ENCODE results near the gene ARSB. TPM values are rescaled to one million over a fixed set of nuclear protein-coding genes. Genes with fewer than 3 reads are reported as not detected.

ARSB gene
- total and polyA plus RNA-seq, 9 of the 15 experiments (the other 6 are each of a cell fraction or from before 2014, with no cell fraction given) = 0.52 to 4.6 (median 2.4) TPM

- POLR2A ChIA-PET = interaction anchor here (0.6 to 0.9 kb wide), 2 partner anchors 9 to 23 kb away, joined by 3 read pairs; no protein-coding TSS in a partner anchor
- H3K4me1 ChIP-seq (replicated peaks in 1 of 2; ENCODE audit: control insufficient read depth in 2 of 2, insufficient read depth in 2 of 2, low read length in 2 of 2) = no peaks in the 10 kb centered on the region
- intact Hi-C loops (cut with micrococcal nuclease) = loop anchor here (10.0 kb wide), 3 partner anchors 327 to 637 kb away; no protein-coding TSS in a partner anchor
These were observed 23.4 kb downstream of the ARSB start for GRCh38 chr5:78961743-78962142.

More at GRCh38 chr5:78961743-78962142, 23.4 kb downstream of the ARSB start:
- Histone ChIP-seq H3K79me2 (ENCODE audit: control insufficient read depth, insufficient read depth, low read length) (no peaks in the 10 kb centered on the region), H2AFZ (ENCODE audit: low read depth, low read length) (no peak overlapping the region), H3K36me3 (ENCODE audit: control insufficient read depth, insufficient read depth, low read length) (no peaks in the 10 kb centered on the region), H3K27ac (ENCODE audit: extremely low read depth, low read depth, low read length) (no peak overlapping the region), H3K9ac (ENCODE audit: insufficient read depth in 1 of 2, low read depth in 2 of 2, low read length in 2 of 2) (no peak overlapping the region), H4K20me1 (replicated peaks; ENCODE audit: control insufficient read depth, insufficient read depth, low read length) (no peaks in the 10 kb centered on the region), H3K9me1 (ENCODE audit: control insufficient read depth, insufficient read depth, low read length) (no peaks in the 10 kb centered on the region), H3K4me2 (ENCODE audit: insufficient read depth, low read length) (no peak overlapping the region), H3K4me3 (no peak overlapping the region), H3K9me3 (replicated peaks; ENCODE audit: control insufficient read depth, insufficient read depth, low read depth, low read length) (no peaks in the 10 kb centered on the region), H3K27me3 (ENCODE audit: control insufficient read depth in 2 of 2, insufficient read depth in 2 of 2, low read length in 2 of 2) (no peaks in the 10 kb centered on the region)
- CTCF ChIA-PET (ENCODE audit: low intra/inter-chr PET ratio) = no interaction called here
- TF ChIP-seq ZNF512 (tag; IDR thresholded peaks at IDR 0.05) (no peak), ASH1L (IDR thresholded peaks at IDR 0.05; ENCODE audit: borderline replicate concordance, low read depth, partially characterized antibody) (no peak), E2F3 (CRISPR knock-in tag; IDR thresholded peaks at IDR 0.05) (no peak), BHLHE40 (IDR thresholded peaks at IDR 0.05; ENCODE audit: low read length) (no peak), PREB (CRISPR knock-in tag; IDR thresholded peaks at IDR 0.05) (no peak)
- TF ChIP-seq, protein P1, sequence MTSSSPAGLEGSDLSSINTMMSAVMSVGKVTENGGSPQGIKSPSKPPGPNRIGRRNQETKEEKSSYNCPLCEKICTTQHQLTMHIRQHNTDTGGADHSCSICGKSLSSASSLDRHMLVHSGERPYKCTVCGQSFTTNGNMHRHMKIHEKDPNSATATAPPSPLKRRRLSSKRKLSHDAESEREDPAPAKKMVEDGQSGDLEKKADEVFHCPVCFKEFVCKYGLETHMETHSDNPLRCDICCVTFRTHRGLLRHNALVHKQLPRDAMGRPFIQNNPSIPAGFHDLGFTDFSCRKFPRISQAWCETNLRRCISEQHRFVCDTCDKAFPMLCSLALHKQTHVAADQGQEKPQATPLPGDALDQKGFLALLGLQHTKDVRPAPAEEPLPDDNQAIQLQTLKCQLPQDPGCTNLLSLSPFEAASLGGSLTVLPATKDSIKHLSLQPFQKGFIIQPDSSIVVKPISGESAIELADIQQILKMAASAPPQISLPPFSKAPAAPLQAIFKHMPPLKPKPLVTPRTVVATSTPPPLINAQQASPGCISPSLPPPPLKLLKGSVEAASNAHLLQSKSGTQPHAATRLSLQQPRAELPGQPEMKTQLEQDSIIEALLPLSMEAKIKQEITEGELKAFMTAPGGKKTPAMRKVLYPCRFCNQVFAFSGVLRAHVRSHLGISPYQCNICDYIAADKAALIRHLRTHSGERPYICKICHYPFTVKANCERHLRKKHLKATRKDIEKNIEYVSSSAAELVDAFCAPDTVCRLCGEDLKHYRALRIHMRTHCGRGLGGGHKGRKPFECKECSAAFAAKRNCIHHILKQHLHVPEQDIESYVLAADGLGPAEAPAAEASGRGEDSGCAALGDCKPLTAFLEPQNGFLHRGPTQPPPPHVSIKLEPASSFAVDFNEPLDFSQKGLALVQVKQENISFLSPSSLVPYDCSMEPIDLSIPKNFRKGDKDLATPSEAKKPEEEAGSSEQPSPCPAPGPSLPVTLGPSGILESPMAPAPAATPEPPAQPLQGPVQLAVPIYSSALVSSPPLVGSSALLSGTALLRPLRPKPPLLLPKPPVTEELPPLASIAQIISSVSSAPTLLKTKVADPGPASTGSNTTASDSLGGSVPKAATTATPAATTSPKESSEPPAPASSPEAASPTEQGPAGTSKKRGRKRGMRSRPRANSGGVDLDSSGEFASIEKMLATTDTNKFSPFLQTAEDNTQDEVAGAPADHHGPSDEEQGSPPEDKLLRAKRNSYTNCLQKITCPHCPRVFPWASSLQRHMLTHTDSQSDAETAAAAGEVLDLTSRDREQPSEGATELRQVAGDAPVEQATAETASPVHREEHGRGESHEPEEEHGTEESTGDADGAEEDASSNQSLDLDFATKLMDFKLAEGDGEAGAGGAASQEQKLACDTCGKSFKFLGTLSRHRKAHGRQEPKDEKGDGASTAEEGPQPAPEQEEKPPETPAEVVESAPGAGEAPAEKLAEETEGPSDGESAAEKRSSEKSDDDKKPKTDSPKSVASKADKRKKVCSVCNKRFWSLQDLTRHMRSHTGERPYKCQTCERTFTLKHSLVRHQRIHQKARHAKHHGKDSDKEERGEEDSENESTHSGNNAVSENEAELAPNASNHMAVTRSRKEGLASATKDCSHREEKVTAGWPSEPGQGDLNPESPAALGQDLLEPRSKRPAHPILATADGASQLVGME (CRISPR knock-in tag; IDR thresholded peaks at IDR 0.05) = no peak
- DNase-seq (ENCODE audit: extremely low read depth in 1 of 4, low spot score in 3 of 4) (no peak), ATAC-seq (no peak), FAIRE-seq (no peak)
- in situ Hi-C loops (cut with MboI) = loop anchor here (10.0 kb wide), 1 partner anchor 427 kb away; no protein-coding TSS in a partner anchor
- 20% methylated on average over 1 of the region's 1 CpG for WGBS (ENCODE audit: insufficient coverage, low coverage, missing lambda C conversion rate)
- no TSS peak for BruUV-seq (replicated peaks)

All from K562 (cell line).